ENCODE measurements around the gene SPRED2.

SPRED2 gene

DNA sequence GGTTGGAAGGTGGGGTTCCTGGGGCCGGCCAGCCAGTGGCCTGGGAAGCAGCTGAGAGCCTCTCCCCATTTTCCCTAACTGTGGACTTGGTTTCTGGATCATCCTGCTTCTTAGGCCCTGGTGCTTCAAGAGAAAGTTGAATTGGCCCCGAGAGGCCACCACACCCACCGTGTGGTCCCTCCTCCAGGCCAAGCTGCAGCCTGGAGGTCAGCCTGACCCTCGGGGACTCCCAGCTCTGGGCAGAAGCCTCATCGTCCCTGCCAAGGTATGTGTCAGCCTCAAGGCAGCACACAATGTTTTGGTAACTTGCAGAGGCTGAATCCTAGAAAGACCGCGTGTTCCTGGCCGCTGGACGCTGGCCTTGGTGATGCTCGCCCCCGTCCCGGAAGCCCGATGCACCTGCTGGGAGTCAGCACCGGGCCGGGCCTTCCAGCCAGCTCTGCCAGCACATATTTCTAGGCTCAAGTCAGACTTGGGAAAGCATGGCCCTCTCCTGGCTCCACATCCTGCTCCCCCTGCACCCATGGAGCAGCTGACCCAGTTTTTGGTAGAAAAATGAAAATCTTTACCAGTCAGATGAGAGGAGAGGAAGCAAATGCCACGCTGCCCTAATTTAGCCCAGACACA is 132.2 kb downstream of the SPRED2 start:
- DNase-seq (ENCODE audit: extremely low spot score) = no peak
- CTCF ChIA-PET = no interaction called here
- POLR2A ChIA-PET = interaction anchor here (0.6 kb wide), 1 partner anchor 73 kb away, joined by 3 read pairs; the partner anchor contains the start of gene ACTR2
- TF ChIP-seq ARNT (IDR thresholded peaks at IDR 0.05) (no peak), ELF4 (IDR thresholded peaks at IDR 0.05) (no peak), PKNOX1 (IDR thresholded peaks at IDR 0.05) (no peak), NFRKB (IDR thresholded peaks at IDR 0.05) (no peak), BHLHE40 (IDR thresholded peaks at IDR 0.05; ENCODE audit: borderline replicate concordance) (no peak), LEF1 (IDR thresholded peaks at IDR 0.05; ENCODE audit: borderline replicate concordance) (no peak), FOXA1 (IDR thresholded peaks at IDR 0.05) (no peak), ZNF384 (IDR thresholded peaks at IDR 0.05) (no peak), HDGF (IDR thresholded peaks at IDR 0.05; ENCODE audit: borderline replicate concordance) (no peak)

DNA sequence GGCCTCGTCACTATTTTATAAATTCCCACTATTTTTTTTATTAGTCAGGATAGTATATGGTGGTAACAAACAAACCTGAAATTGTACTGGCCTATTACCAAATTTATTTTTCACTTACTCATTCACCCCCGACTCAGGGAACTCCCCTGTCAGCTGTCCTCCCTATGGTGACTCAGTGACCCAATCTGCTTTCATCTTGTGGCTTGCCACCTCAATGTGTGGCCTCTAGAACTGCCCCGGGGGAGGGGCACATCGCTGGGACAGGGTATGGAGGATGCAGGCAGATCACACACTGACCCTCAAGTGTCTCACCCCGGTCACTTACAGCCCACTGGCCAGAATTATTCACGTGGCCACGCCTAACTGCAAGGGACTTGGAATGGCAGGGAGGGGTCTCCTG is 133.2 kb downstream of the SPRED2 start:
- POLR2A ChIA-PET = no interaction called here
- CTCF ChIA-PET = no interaction called here
- no peak for DNase-seq (ENCODE audit: extremely low spot score)
- TF ChIP-seq ZNF384 (IDR thresholded peaks at IDR 0.05) = no peak
- no peak for TF ChIP-seq LEF1 (IDR thresholded peaks at IDR 0.05; ENCODE audit: borderline replicate concordance)
- TF ChIP-seq FOXA1 (IDR thresholded peaks at IDR 0.05) = no peak
- no peak for TF ChIP-seq TARDBP (IDR thresholded peaks at IDR 0.05)
- TF ChIP-seq BHLHE40 (IDR thresholded peaks at IDR 0.05; ENCODE audit: borderline replicate concordance) = no peak
- TF ChIP-seq L3MBTL2 (conservative IDR thresholded peaks at IDR 0.05) = no peak
- no peak for TF ChIP-seq FOXM1 (IDR thresholded peaks at IDR 0.05; ENCODE audit: borderline replicate concordance)
- TF ChIP-seq SUZ12 (IDR thresholded peaks at IDR 0.05) = no peak
- no peak for TF ChIP-seq CTBP1 (IDR thresholded peaks at IDR 0.05; ENCODE audit: borderline replicate concordance)
- TF ChIP-seq SP1 (IDR thresholded peaks at IDR 0.05) = no peak
- no peak for TF ChIP-seq ELF4 (IDR thresholded peaks at IDR 0.05)

GRCh38 chr2:65298089-65298488 is 134.3 kb downstream of the SPRED2 start:
- TF ChIP-seq FOXK2 (IDR thresholded peaks at IDR 0.05) (no peak), L3MBTL2 (conservative IDR thresholded peaks at IDR 0.05) (no peak), NFRKB (IDR thresholded peaks at IDR 0.05) (no peak), ZNF384 (IDR thresholded peaks at IDR 0.05) (no peak), HDGF (IDR thresholded peaks at IDR 0.05; ENCODE audit: borderline replicate concordance) (no peak), FOXM1 (IDR thresholded peaks at IDR 0.05; ENCODE audit: borderline replicate concordance) (no peak), SUZ12 (IDR thresholded peaks at IDR 0.05) (no peak), FOXA1 (IDR thresholded peaks at IDR 0.05) (no peak), SP1 (IDR thresholded peaks at IDR 0.05) (no peak), TARDBP (IDR thresholded peaks at IDR 0.05) (no peak), CTBP1 (IDR thresholded peaks at IDR 0.05; ENCODE audit: borderline replicate concordance) (no peak), PKNOX1 (IDR thresholded peaks at IDR 0.05) (no peak), BHLHE40 (IDR thresholded peaks at IDR 0.05; ENCODE audit: borderline replicate concordance) (no peak), ARNT (IDR thresholded peaks at IDR 0.05) (no peak), LEF1 (IDR thresholded peaks at IDR 0.05; ENCODE audit: borderline replicate concordance) (no peak), ELF4 (IDR thresholded peaks at IDR 0.05) (no peak)
- POLR2A ChIA-PET = no interaction called here

GRCh38 chr2:65297544-65297943 is 134.9 kb downstream of the SPRED2 start:
- POLR2A ChIA-PET = no interaction called here
- DNase-seq (ENCODE audit: extremely low spot score) = no peak
- TF ChIP-seq ELF4 (IDR thresholded peaks at IDR 0.05) = no peak
- TF ChIP-seq FOXK2 (IDR thresholded peaks at IDR 0.05) = no peak
- no peak for TF ChIP-seq FOXM1 (IDR thresholded peaks at IDR 0.05; ENCODE audit: borderline replicate concordance)
- TF ChIP-seq CTBP1 (IDR thresholded peaks at IDR 0.05; ENCODE audit: borderline replicate concordance) = no peak
- no peak for TF ChIP-seq HDGF (IDR thresholded peaks at IDR 0.05; ENCODE audit: borderline replicate concordance)
- CTCF ChIA-PET = no interaction called here

More at GRCh38 chr2:65298089-65298488, 134.3 kb downstream of the SPRED2 start:
- no peak for DNase-seq (ENCODE audit: extremely low spot score)
- CTCF ChIA-PET = no interaction called here

DNA sequence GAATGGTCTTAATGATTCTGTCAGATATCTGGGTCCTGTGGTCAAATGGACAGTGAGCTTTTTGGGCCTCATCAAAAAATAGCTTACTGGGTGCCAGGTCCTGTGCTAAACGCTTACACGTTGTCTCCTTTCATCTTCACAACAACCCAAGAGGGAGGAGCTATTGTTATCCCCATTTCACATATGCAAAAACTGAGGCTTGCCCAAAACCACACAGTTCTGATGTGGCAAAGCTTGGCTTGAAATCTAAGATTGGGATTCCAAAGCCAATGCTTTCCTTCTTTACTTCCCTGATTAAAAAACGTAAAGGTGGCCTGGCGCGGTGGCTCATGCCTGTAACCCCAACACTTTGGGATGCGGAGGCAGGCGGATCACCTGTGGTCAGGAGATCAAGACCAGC is 135.4 kb downstream of the SPRED2 start:
- ChIA-PET POLR2A (no interaction called here), CTCF (interaction anchor here (0.7 kb wide), 1 partner anchor 53 kb away, joined by 3 read pairs; no protein-coding TSS in a partner anchor)
- TF ChIP-seq ELF4 (IDR thresholded peaks at IDR 0.05) (no peak), ARNT (IDR thresholded peaks at IDR 0.05) (no peak), CTBP1 (IDR thresholded peaks at IDR 0.05; ENCODE audit: borderline replicate concordance) (no peak), FOXK2 (IDR thresholded peaks at IDR 0.05) (no peak), ZNF384 (IDR thresholded peaks at IDR 0.05) (no peak), BHLHE40 (IDR thresholded peaks at IDR 0.05; ENCODE audit: borderline replicate concordance) (no peak), PKNOX1 (IDR thresholded peaks at IDR 0.05) (no peak), TARDBP (IDR thresholded peaks at IDR 0.05) (no peak), LEF1 (IDR thresholded peaks at IDR 0.05; ENCODE audit: borderline replicate concordance) (no peak), HDGF (IDR thresholded peaks at IDR 0.05; ENCODE audit: borderline replicate concordance) (no peak), FOXM1 (IDR thresholded peaks at IDR 0.05; ENCODE audit: borderline replicate concordance) (no peak), SP1 (IDR thresholded peaks at IDR 0.05) (no peak), L3MBTL2 (conservative IDR thresholded peaks at IDR 0.05) (no peak), NFRKB (IDR thresholded peaks at IDR 0.05) (no peak), SUZ12 (IDR thresholded peaks at IDR 0.05) (no peak)
- no peak for DNase-seq (ENCODE audit: extremely low spot score)

GRCh38 chr2:65294701-65295100 is 137.7 kb downstream of the SPRED2 start:
- no peak for DNase-seq (ENCODE audit: extremely low spot score)
- CTCF ChIA-PET = no interaction called here
- TF ChIP-seq NFRKB (IDR thresholded peaks at IDR 0.05) (no peak), ELF4 (IDR thresholded peaks at IDR 0.05) (no peak)
- POLR2A ChIA-PET = no interaction called here
